Activated CD4-positive, alpha-beta T cell treated with anti-CD3 and anti-CD28 coated beads for 24 hours (primary cell): Measurements from ENCODE around the gene ANGEL2.
"Not testable (repeated sequence)": the region's sequence is repeated elsewhere in the genome, so short reads cannot be mapped to it uniquely, and the experiment has no call there.

Experiments
- DNase-seq, 2 donors: peaks; one replicate each; pipeline ENCODE4 v3.0.0-alpha.2; 2020; ENCODE audit warnings: low read depth in 2 of 2

Gene ANGEL2

GRCh38 chr1:213015099-213016050 lies at the start of gene ANGEL2:
Gene ANGEL2, minus strand, starts transcription at chr1:213015867. Its CDS starts 196 bp downstream, at chr1:213015671.
- peak; percentile 90 to 91 for DNase-seq

DNA sequence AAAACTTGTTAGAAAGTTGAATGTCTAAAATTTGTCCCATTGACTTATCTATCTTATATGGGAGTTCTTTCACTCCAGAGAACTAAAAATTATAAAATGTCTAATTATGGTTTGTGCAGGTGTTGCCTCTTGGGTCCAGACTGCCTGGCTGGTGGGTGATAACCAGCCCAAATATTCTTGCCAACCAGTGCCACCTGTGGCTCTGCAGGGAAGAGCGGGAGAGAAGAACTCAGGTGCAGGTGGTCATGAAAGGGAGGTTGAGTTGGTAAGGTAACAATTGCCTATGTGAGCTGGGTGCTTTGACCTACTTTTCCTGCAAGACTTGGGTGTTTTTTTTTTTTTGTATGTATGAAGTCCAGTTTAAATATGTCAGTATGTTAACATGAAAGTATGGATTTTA lies 45.6 kb upstream of the ANGEL2 start:
- DNase-seq, result no peak

- no peak for DNase-seq
Measured at GRCh38 chr1:213060836-213061235, 45.2 kb upstream of the ANGEL2 start.

GRCh38 chr1:213057264-213058059 lies 41.8 kb upstream of the ANGEL2 start:
- DNase-seq, result no peak

- DNase-seq, result no peak
Measured at GRCh38 chr1:213055767-213056166, 40.1 kb upstream of the ANGEL2 start.

DNA sequence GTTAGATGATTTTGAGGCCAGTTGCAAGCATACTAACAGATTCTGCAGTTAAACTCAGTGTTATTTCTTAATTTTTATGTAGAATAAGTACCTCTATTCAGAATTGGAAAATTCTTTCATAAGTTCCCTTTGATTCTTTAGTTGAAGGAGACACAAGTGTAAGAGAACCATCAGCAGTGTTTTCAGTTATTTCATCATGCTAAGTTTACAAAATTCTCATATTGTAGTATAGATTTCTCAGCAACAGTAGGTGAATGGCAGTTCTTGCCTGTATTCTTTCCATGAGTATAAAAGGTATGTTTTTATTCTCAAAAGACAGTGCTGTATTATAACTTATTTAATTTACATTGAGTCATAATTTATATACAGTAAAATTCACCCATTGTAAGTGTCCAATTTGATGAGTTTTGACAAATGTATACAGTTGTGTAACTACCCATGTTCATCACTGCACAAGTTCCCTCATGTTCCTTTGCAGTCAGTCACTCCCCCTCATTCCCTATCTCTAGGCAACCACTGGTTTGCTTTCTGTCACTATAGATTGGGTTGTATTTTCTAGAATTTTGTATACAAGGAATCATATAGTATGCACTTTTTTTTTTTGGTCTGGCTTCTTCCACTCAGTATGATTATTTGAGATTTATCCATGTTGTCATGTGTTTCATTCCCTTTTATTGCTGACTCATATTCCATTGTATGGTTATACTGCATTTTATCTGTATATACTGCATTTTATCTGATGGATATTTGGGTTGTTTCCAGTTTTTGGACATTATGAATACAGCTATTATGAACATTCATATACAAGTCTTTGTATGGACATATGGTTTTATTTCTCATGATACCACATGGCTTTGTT lies 39.3 kb upstream of the ANGEL2 start:
- DNase-seq, result no peak

- DNase-seq, result no peak
Measured at GRCh38 chr1:213054142-213054541, 38.5 kb upstream of the ANGEL2 start.

- no peak for DNase-seq
Measured at GRCh38 chr1:213053455-213053854, 37.8 kb upstream of the ANGEL2 start.

DNA sequence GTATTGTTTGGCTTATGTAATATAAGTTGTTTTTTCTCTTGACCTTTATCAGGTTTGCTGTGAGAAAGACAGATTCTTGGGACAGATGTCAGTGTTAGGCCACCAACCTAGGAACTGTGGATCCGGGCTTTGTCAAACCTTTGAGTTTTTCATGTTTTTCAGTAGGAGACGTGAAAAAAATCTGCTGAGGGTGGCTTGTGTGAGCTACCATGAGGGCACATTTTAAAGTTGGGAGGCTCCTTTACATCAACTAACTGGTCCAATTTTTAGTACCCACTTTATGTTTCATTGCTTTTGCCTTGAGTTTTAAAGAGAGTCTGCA lies 36.2 kb upstream of the ANGEL2 start:
- no peak for DNase-seq

DNA sequence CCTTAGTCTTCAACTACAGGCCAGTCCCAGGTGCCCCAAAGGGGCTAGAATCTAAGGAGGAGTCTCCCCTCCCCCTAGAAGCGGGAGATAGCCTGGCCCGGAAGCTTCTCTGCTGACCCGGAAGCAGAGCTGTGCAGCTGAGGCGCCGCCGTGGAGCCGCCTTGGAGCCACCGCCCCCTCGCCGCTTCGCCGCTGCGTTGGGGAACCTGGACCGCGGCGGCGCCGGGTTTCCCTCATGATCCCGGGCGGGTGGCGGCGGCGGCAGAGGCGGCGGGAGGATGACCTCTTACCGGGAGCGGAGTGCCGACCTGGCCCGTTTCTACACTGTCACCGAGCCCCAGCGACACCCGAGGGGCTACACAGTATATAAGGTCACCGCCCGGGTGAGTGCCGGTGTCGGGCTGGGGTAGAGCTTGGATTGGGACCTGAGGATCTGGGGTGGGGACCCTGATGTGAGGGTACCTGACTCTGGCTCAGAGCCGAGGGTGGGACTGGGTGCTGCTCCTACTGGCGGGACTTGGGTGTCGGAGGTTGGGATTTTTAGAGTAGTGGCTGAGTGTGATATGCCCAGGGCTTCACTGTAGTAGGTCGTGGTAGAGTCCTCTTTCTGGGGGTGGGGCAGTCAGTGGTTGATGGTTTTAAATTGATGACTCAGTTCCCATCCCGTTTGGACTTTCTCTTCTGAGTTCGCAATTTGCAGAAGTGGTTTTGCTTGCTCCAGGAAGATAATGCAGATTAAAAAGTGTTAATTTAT lies 35.6 kb upstream of the ANGEL2 start, which contains the start of gene RPS6KC1:
Gene RPS6KC1, plus strand, starts transcription at position 115 of the 754 bp plus-strand sequence. Its CDS starts 164 bp downstream, at position 279.
- peak; percentile 74 to 79 for DNase-seq

DNA sequence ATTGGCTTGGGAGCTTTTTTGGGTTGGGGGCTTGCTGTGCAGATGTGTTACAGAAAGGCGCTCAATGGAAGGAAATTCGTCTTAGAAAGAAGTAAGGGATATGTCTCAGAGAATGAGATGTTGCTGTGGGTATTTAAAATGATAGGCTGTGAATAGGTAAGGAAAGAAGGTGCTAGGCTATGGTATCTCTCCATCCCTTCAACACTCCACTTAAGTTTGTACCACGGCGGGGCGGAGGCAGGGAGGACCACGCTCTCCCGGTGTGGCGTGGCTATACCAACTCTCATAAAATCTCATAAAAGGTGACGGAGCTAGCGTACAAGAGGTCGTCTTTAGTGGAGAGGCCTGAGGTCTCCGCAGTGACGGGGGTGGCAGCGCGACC lies 35.1 kb upstream of the ANGEL2 start:
- peak in 1 of 2 donors; percentile 5 for DNase-seq

- no peak for DNase-seq
Measured at GRCh38 chr1:213049232-213049631, 33.6 kb upstream of the ANGEL2 start.

DNA sequence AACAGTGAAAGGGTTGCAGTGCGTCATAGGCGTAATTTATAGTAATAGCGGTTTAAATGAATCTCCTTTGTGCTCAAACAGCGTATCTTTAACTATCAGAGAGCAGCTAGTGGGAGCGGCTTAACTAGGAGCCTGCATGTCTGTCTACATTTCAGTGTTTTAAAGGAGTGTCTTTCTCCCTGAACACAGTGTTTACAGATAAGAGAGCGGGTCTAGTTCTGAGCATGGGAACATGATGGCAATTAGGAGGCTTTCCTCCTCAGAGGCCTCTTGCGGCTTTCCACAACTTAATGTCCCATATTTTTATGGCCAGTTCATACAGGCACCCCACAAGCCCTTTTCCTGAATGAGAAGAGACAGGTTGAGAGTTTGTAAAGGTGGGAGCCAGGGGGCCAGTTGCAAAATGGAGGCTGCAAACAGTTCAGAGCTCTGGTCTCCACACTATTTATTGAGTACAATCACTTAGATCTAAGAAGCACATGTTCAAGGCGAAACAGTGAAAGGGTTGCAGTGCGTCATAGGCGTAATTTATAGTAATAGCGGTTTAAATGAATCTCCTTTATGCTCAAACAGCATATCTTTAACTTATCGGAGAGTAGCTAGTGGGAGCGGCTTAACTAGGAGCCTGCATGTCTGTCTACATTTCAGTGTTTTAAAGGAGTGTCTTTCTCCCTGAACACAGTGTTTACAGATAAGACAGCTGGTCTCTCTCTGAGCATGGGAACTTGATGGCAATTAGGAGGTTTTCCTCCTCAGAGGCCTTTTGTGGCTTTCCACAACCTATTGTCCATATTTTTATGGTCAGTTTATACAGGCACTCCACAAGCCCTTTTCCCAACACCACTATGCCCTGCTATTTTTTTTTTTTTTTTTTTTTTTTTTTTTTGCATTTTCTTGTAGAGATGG lies 29.9 kb upstream of the ANGEL2 start:
- DNase-seq, result not testable (repeated sequence)

DNA sequence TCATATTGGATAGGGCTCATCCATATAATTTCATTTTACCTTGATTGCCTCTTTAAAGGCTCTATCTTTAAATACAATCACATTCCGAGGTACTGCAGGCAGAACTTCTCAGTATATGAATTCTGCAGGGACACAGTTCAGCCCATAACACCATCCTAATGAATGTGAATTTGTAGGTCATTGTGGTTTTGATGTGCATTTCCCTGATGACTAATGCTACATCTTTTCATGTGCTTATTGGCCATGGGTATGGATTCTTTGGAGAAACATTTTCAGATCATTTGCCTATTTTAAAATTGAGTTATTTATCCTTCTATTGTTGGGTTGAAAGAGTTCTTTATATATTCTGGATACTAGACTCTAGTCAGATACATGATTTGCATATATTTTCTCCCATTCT lies 25.8 kb upstream of the ANGEL2 start:
- DNase-seq, result no peak

- no peak for DNase-seq
Measured at GRCh38 chr1:213035573-213035972, 19.9 kb upstream of the ANGEL2 start.

- DNase-seq, result no peak
Measured at GRCh38 chr1:213034713-213035112, 19.0 kb upstream of the ANGEL2 start.

DNA sequence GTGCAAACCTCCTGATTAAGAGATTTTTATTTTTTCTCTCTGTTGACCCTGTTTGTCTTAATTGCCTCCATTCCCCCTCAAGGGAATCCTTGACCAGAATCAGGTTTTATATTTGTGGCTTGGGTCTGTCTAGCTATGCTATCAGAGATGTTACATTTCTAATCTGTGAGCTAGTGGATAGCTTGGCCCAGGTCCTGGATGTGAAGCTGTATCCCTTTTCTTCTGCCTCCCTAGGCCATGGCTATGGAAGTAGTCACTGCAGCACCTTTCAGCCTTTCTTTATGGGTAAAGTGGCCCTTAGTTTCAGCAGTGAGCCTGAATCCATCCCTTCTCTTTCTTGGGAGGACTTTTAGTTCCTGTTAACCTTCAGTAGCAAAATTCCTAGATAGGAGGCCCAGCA lies 17.0 kb upstream of the ANGEL2 start:
- DNase-seq, result no peak

DNA sequence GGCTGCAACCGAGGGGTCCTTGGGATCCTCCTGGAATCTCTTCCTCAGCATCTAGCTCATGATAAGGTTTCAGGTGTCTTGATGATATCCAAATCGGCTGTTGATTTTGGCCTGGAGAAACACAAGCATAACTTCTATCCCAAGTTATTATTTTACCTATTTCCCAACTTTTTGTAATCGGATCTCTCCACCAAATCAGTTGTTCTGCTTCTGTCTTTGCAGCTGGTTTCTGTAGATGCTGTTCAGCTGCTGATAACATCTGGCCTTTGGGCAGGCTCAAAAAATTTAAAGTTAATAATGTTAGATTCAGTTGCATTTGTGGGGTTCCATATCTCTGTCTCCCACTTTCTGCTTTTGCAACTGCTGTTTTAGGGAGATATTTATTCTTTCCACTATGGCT lies 11.4 kb upstream of the ANGEL2 start:
- DNase-seq, result not testable (repeated sequence)

- DNase-seq, result no peak
Measured at GRCh38 chr1:213020016-213020415, 4.3 kb upstream of the ANGEL2 start.

DNA sequence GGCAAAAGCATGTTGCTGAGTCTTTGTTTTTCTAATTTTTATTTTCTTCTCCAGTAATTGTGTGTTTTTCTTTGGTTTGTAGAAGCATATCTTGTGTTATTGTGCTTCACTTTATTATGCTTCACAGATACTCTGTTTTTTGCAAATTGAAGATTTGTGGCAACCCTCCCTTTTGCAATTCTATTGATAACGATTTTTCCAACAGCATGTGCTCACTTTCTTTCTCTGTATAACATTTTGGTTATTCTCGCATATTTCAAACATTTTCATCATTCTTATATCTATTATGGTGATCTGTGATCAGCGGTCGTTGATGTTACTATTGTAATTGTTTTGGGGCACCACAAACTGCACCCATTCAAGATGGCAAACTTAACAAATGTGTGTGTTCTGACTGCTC lies 3.8 kb upstream of the ANGEL2 start:
- DNase-seq, result no peak
